Fibroblast of skin of right quadriceps (primary cell): Measurements from ENCODE around the gene CCDC13.
A peak's percentile ranks its signal among the peaks of the same experiment; 100 is the strongest.

Source experiments
- DNase-seq: peaks from one replicate; pipeline ENCODE4 v3.0.0-alpha.2; 2013

Gene CCDC13

DNA sequence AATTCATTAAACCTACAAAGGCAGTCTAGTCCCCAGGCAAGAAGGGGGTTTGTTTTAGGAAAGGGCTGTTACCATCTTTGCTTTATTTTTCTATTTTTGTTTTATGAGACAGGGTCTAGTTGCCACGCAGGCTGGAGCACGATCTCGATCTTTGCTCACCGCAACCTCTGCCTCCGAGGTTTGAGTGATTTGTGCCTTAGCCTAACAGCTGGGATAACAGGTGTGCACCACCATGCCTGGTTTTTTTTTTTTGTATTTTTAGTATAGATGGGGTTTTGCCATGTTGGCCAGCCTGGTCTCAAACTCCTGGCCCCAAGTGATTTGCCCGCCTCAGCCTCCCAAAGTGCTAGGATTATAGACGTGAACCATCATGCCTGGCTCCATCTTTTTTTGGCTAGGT lies 26.3 kb upstream of the CCDC13 start:
- no peak for DNase-seq

DNA sequence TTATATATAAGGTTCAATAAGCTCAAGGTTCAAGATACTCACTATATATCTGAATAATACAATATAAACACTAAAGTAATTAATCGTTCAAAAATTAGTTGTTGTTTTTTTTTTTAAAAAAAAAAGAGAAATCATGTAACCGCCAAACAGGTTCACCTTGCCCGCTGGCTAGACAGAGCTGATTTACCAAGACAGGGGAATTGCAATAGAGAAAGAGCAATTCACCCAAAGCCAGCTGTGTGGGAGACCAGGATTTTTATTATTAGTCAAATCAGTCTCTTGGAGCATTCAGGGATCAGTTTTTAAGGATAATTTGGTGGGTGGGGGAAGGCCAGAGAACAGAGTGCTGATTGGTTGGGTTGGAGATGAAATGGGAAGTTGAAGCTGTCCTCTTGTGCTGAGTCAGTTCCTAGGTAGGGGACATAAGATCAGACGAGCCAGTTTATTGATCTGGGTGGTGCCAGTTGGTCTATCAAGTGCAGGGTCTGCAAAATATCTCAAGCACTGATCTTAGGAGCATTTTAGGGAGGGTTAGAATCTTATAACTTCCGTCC lies 23.4 kb upstream of the CCDC13 start:
- no peak for DNase-seq

DNA sequence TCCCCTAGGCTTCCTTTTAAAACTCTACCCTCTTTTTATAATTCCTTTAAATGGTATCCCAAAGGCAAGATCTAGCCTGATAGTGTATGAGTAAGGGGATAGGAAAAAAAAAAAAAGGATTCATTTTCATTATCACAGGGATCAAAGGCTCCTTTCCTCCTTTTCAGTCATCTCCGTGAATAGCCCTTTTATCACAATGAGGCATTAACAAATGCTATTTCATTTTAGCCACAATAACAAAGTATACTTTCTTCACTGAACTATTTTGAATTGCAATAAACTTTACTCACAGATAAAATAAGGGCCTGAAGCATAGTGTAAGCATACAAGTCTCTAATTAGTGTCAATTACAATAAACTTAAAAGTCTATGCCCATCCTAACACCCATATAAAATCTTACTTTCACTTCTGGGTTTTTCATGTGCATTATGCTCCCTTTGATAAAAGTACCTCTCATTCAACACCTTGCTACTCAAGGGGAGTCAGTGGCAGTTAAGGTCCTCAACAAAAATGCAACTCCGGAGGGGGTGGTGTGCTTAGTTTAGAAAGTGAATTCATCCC lies 22.6 kb upstream of the CCDC13 start:
- no peak for DNase-seq

DNA sequence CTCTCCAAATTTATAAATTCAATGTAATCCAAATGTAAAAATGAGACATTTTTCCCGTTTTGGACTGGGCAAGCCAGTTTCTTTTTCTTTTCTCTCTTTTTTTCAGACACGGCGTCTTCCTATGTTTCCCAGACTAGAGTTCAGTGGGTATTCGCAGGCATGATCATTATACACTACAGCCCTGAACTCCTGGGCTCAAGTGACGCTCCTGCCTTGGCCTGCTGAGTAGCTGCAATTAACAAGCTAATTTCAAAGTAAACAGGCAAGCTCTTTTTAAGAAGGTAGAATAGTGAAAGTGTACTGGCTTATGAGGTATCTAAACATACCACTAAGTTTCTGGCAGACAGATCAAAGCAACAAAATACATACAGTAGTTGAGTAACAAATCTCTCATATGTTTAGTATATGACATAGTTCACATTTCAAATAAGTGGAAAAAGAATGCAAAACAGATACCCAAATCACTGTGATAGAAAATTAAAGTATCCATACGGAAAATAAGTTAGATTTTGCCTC lies 17.7 kb upstream of the CCDC13 start:
- DNase-seq: no peak

DNA sequence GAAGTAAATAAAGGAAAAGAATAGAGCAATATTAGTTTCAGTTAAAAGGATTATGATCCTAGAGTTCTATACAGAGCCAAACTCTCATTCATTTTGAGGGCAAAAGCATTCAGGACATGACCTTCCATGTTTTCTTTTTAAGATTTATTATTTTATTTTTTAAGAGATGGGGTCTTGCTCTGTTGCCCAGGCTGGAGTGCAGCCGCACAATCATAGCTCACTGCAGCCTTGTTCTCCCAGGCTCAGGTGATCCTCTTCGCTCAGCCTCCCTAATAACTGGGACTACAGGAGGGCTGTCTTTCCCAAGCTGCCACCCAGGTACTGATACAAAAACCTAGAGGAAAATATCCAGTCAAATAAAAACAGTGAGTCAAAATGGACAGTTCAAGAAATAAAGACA lies 13.6 kb upstream of the CCDC13 start:
- DNase-seq: no peak

DNA sequence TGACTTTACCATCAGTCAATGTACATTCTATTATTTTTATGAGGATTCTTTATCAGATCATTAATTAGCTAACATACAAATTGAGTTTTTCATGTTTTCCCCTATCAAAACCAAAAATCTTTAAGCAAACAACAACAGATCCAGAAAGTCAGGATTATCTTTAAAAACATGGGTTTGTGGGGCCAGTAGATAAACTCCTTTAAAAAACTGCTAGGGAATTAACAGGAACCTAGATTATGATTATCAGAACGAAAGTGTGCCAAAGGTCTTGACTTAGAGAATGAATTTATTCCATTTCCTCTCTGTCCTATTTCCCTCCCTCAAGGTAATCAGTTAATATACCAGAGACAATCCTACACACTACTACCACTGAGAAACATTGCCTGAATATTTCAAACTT lies 13.2 kb upstream of the CCDC13 start:
- no peak for DNase-seq

DNA sequence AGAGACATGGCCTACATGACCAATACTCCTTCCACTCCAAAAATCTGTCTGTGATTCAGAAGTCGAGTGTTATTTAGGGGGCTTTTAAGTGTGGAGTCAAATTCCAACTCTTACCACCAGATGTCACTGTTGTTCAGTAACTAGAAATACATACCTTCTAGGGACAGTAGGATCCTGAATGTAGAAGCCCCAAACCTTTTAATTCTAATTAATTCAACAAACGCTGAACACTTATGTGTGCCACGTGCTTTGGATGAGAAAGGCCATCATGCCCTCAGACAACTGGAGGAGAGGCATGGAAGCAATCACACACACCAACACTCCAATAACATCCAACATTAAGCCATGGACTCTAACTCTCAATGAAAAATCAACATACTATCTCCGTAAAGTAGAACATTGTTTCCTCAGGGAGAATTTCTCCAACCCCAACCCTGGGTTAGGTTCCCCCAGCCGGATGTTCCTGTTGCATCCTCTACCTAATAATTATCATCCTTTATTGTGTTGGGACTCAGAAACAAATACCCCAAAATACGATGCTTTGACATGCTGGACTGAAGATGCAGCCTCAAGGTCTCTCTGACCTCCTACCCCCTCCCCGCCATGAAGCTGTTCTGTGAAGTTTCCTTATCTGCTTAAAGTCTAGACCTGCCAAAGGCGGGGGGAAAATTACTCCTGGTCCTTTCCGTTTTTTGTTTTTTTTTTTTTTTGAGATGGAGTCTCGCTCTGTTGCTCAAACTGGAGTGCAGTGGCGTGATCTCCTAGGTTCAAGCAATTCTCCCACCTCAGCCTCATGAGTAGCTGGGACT lies 8.0 kb upstream of the CCDC13 start:
- DNase-seq: peak; percentile 62

DNA sequence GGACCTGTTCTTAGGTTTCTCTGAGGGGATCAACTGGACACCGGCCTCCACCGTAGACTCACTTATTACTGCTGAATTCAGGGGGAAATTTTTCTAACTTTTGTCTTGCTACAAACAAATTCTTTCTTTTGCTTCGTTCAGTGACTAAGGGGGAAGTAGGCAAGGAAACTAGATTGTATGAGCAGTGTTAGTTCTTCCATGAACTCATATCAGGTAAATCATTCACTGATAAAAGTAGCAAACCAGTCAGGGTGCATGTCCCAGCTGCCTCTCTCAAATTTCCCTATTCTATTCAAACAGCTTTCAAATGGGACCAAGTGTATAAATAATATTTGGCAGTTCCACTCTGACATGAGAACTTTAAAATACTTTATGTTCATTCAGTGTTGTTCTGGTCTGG lies 7.3 kb upstream of the CCDC13 start:
- DNase-seq: no peak

DNA sequence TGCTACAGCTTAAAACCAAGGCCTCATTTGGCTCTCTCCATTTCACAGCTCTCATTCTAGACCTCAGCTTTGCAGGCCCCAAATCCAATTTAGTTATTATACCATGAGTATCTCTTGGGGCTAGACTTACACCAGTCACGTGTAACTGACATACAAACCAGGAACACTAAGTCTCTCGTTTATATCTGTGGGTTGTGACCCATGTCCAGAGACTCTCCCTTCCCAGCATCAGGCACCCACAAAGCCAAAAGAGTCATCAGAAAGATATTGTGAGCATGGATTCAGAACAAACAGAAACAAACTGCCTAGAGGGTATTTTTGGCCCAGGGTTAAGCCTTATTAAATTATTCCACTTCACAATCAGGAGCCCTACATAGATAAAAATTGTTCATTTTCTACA lies 5.6 kb upstream of the CCDC13 start:
- no peak for DNase-seq

DNA sequence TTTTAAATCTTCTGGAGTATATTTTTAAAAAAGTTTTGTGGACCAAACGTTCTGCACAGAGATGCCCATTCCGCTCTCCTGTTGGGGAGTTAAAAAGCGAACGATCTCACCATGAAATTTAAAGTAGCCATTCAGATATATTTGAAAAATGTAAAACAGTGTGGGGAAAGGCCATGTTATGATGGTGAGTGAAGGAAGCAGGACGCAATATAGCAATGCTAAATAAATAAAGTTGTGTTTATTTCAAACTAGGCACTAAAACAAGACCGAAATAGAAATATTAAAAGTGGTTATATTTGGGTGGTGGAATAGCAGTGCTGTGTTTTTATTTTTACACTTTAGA lies 327 bp upstream of the CCDC13 start:
- no peak for DNase-seq

DNA sequence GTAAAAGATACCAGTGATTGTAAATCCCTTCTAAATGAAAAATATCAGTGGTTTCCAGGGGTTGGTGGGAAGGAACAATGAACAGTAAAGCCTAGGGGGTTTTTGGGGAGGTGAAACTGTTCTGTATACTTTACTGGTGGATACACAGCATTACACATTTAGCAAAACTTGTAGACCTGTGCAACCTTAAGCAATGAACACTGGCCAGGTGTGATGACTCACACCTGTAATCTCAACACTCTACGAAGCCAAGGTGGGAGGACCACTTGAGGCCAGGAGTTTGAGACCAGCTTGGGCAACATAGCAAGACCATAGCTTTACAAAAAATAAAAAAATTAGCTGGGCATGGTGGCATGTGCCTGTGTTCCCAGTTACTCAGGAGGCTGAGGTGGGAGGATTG lies 1.8 kb downstream of the CCDC13 start:
- no peak for DNase-seq

DNA sequence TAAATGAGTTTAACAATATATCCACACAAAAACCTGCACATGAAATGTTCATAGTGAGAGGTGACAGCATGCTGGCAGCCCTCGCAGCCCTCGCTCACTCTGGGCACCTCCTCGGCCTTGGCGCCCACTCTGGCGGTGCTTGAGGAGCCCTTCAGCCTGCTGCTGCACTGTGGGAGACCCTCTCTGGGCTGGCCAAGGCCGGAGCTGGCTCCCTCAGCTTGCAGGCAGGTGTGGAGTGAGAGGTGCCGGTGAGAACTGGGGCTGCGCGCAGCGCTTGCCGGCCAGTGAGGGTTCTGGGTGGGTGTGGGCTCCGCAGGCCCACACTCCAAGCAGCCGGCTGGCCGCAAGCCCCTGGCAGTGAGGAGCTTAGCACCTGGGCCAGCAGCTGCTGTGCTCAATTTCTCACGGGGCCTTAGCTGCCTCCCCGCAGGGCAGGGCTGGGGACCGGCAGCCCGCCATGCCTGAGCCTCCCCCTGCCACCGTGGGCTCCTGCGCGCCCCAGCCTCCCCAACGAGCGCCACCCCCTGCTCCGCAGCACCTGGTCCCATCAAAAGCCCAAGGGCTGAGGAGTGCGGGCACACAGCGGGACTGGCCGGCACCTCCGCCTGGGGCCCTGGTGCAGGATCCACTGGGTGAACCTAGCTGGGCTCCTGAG lies 3.4 kb downstream of the CCDC13 start:
- DNase-seq: no peak

DNA sequence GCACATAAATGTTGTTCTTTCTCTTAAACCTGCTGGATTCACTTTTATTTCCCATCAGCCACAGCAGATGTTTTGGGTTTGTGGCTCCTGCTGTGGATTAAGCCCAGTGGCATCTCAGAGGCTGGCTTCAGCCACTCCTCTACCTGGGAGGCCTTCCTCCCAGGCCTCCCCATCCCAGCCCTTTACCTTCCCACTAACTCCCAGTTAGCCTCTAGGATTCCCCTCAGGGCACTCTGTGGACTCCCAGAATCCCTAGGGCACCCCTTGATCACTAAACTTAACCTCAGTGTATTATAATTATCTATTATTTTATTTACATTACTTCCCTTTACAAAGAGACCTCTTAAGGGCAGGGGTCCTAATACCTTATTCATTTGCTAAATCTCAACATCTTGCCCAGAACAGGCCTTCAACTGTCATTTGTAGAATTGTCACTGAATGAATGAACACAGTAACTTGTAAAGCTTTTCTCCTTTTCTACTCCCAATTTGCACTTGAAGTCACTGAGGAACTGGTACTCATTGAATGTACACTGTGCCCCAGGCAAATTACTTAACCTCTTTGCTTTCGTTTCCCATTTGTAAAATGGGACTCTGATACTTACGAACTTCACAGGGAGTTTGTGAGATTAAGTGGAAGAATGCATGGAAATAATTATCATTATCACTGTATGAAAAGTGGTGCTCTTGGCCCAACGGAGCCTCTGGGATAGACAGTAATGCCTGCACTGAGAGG lies 8.3 kb downstream of the CCDC13 start:
- DNase-seq: no peak

DNA sequence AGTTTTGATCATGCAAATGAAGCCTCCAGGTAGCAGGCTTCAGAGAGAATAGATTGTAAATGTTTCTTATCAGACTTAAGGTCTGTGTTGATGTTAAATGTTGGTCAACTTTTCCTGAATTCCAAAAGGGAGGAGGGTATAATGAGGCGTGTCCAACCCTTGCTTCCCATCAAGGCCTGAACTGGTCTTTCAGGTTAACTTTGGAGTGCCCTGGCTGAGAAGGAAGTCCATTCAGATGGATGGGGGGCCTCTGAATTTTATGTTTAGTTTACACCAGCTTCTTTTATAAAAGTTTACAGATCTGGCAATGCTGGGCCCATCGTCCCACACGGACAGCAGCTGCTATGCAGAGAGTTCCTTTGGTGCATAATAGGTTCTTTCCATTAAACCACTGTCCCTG lies 8.9 kb downstream of the CCDC13 start:
- DNase-seq: no peak

DNA sequence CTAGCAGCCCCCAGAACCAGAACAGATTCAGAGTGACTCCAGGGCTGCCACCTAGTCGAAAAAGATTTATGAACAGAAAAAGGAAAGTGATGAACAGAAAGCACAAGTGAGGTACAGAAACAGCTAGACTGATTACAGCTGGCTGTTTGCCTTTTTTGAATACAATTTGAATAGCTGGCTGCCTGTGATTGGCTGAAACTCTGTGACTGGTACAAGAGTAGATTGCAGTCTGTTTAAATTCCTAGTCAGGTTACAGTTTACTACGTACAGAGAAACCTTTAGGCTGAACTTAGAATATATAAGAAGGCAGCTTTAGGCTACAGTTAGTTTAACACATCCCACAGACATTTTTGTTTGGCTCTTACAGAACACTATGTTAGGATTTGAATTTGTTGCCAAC lies 10.0 kb downstream of the CCDC13 start:
- DNase-seq: peak; percentile 21

DNA sequence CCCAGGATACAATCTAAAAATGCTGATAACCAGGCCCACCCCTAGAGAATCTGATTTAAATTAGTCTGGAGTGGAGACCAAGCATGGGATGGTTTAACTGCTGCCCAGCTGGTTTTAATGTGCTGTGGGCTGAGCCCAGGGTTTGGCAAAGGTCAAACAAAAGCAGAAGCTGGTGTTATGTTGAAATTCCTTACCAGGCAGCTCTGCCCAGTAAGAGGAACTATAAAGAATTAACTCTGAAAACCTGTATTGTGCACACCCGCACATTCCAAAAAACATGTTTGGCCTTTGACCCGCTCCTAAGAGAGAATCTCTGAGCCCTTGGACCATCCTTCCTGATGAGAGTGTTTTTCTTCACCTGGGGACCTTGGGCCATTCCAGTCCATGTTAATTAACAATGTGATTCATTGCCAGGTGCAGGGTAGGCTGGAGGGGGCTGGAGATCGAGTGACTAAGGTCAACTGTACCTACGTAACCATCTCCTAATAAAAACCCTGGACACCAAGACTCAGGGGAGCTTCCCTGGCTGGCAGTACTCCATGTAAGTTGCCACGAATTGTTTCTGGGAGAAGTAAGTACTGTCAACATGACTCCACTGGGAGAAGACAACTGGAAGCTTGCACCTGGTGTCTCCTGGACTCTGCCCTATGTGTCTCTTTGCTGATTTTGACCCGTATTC lies 10.9 kb downstream of the CCDC13 start:
- no peak for DNase-seq

DNA sequence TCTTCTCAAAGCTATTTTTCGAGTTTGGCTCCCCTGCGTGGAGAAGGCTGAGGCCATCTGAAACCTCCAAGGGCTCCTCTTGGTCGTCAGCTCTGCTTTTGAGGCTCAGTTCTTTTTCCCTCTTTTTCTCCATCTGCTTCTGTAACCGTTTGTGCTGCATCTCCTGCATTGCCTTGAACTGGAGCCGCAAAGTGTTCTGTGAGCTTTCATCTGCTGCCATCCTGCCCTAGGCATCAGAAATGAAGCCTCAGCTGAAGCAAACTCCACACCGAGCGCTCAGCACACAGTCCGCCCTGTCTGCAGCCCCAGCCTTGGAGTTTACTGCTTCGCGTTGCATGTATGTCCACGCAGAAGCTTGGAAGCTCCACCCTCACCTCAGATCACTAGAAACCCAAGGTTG lies 14.9 kb downstream of the CCDC13 start:
- DNase-seq: no peak

DNA sequence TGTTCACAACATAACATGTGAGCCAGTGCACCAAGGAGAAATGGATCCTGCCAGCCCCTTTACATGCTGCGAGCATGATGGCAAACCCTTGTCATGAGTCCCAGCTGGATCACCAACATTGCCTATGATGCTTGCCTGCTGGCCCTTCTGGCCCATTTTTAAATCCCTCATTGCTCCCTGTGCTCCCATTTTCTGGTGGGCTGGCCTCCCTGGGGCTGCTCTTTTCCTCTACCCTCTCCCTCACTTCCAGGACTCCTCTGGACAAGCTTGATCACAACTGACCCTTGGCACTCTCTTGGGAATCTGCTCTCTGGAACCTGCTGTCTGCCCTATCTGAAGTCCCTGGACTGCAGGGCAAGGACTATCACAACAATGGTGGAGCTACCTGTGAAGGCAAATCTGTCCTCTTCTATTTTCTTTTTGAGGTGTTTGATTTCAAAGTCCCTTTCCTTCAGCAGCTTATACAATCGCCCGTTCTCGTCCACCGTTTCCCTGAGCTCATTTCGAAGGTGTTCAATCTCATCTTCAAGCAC lies 16.3 kb downstream of the CCDC13 start:
- no peak for DNase-seq

DNA sequence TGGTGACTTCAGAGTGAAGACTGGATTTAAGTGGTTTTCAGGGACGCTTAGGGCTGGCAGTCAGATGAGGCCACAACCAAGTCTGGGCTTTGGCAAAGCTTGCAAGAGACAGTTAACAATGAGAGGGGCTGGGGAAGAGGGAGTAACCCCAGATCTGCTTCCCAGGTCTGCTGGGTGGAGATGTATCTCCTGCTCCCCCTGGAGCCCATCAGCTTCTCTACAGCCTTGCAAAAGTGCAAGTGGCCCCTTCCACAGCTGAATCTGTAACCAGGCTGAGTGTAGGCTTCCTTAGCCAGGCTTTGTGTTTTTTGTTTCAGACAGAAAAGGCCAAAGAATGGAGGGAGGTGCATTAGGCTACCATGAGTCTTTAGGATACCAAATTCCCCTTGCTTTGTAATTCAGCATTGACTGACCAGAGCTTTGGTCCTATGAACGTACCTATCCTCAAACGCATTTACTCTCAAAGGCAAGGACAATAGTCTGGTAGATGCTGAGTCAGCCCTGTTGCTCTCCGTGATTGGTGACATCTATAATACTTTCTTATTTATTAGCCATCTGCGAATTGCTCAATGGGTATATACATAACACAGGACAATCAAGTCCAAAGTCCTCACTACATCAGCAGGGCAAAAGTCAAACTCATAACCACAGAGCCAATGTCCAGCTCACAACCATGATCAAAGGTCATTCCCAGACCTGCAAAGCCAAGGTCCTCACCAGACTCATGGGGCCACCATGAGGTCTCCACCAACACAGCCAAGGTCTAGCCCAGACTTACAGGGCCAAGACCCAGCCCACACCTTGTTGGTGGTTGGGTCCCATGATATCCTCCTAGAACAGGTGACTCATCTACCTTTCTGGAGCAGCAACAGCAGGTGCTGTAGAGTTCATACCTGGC lies 17.1 kb downstream of the CCDC13 start:
- DNase-seq: peak; percentile 8

DNA sequence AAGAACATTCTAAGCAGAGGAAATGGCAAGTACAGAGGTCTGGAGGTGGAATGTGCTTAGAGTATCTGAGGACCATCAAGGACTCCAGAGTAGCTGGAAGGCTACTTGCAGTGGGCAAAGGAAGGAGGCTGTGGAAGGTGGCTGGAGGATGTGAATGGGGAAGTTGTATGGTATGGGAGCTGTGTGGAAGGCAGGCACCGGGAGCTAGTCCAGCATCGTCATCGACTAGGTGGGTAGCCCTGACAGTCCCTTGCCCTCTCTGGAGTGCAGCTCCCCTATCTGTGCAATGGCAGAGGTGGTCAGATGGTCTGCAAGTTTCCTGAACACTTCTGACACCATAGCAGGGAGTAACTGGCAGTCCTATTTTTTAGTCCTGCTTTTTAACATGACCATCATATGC lies 19.3 kb downstream of the CCDC13 start:
- DNase-seq: no peak

DNA sequence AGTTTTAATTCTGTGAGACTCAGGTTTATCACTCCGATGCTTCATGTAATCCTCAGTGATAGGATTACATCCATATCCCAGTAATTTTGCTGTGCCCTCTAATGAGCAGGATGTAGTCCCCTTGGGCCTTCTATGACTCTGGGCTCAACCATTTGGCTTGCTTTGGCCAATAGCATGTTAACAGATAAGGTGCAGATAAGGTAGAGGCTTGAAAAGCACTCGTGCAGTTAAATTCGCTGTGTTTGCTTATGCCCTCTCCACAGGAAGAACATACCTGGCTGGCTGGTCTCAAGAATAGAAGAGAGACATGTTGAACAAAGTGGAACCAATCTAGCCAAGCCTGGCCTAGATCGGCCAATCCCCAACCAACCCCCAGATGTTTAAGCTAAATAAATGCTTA lies 20.1 kb downstream of the CCDC13 start:
- DNase-seq: no peak
